GM21576 (cell line): ENCODE measurements around the gene PAGR1.
"Not testable (repeated sequence)": the region's sequence is repeated elsewhere in the genome, so short reads cannot be mapped to it uniquely, and the experiment has no call there.

Source experiments
- ATAC-seq: cut with Tn5 transposase; IDR thresholded peaks from one replicate; pipeline ENCODE4 v1.9.1; 2021; ENCODE audit warnings: mild to moderate bottlenecking, moderate library complexity; ENCODE audit not compliant: unreplicated experiment

PAGR1 gene

GRCh38 chr16:29791845-29792807 is 23.8 kb upstream of the PAGR1 start:
- no peak for ATAC-seq

- ATAC-seq = not testable (repeated sequence)
These were observed 22.8 kb upstream of the PAGR1 start for GRCh38 chr16:29793153-29793552.

DNA sequence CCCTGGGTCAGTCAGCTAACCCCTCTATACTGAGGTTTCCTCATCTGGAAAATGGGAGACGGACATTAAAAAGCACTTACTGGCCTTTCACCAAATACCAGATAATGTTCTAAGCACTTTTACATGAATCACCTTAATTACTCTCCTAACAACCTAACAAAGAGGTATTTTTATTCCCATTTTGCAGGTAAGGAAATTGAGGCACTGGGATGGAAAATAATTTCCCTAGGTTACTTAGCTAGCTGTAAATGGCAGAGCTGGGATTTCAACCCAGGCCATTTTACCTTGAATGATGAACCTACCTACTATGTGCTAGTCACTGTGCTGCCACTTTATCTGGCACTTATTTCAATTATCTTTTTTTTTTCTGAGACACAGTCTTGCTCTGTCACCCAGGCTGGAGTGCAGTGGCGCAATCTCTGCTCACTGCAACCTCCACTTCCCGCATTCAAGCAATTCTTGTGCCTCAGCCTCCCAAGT is 21.7 kb upstream of the PAGR1 start:
- ATAC-seq = no peak

DNA sequence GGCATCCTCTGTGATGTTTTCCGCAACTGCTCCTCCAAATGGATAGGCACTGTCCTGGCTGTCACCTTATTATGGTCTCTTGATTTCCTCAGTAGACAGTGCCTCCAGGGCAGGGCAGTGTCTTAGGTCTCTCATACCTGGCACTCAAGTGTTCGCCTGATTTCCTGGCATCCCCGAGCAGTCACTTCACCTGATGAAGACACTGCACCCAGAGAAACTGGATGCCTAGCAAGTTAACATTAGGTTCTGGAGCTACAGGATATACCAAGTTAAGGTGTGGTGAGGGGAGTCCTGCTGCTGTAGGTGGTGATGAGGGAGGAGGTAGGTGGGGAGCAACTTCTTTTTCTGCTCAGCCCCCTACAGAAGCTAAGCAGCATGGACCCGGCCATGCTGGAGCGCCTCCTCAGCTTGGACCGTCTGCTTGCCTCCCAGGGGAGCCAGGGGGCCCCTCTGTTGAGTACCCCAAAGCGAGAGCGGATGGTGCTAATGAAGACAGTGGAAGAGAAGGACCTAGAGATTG is 13.5 kb upstream of the PAGR1 start:
- ATAC-seq = no peak

DNA sequence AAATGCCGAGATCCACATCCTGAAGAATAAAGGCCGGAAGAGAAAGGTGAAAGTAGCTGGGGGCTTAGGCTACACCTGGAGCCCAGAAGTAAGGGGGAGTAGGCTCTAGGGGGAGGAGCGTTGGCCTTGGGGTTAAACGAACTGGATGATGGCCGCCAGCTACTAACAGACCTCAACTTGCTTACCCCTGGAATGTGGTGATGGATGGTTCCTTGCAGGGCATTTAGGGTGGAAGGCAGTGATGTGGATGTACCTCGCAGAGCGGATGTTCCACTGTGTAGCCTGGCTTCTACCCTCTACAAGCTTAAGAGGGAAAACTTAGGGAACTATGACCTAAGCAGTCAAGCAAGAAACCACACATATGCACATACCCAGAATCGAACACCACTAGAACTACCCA is 11.9 kb upstream of the PAGR1 start:
- no peak for ATAC-seq

DNA sequence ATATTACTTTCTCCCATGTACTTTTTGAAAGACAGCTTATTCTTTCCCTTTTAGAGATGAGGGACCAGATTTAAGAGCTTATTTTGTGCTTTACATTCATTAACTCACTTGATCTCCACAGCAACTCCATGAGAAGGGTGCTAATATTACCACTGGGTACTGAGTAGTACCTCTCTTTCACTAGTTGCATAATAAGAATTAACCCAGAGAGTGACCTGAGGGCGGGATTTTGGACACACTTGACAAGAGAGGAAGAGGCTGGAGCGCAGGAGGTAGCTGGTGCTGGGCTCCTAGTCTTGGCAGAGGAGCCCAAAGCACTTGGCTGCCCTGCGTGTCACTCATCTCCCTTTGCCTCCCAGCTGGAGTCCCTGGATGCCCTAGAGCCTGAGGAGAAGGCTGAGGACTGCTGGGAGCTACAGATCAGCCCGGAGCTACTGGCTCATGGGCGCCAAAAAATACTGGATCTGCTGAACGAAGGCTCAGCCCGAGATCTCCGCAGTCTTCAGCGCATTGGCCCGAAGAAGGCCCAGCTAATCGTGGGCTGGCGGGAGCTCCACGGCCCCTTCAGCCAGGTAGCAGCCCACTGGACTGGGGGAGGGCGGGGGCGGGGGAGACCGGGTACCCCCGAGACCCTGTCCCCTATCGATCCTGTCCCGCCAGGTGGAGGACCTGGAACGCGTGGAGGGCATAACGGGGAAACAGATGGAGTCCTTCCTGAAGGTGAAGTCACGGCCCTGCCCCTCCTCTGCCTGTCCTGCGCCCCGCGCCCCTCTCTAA is 11.3 kb upstream of the PAGR1 start:
- no peak for ATAC-seq

GRCh38 chr16:29805232-29806098 is 10.5 kb upstream of the PAGR1 start:
- peak; percentile 45 for ATAC-seq

DNA sequence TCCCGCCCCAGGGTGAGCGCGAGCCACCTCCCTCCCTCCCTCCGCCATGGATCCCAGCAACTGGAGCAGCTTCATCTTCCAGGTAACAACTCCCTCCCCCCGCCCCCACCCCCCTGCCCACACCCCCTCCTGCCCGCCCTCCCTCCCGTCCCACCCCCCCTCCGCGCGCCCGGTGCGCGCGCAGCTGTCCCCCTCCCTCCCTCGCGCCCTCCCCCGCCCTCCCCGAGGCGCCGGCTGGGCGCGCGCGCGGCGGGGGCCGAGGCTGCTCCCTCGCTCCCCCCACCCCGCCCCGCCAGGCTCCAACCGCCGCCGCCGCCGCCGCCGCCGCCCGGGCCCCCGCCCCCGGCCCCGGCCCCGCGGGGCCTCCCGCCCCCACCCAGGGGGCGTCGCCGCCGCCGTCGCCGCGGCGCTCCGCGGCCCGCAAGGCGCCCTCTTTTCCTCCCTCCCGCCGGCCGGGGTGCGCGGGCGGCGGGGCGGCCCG is 9.8 kb upstream of the PAGR1 start, which contains the start of gene MAZ:
MAZ (plus strand) TSS at position 431 of the 481 bp plus-strand sequence. CDS start 173 bp downstream, outside the sequence.
- no peak for ATAC-seq

DNA sequence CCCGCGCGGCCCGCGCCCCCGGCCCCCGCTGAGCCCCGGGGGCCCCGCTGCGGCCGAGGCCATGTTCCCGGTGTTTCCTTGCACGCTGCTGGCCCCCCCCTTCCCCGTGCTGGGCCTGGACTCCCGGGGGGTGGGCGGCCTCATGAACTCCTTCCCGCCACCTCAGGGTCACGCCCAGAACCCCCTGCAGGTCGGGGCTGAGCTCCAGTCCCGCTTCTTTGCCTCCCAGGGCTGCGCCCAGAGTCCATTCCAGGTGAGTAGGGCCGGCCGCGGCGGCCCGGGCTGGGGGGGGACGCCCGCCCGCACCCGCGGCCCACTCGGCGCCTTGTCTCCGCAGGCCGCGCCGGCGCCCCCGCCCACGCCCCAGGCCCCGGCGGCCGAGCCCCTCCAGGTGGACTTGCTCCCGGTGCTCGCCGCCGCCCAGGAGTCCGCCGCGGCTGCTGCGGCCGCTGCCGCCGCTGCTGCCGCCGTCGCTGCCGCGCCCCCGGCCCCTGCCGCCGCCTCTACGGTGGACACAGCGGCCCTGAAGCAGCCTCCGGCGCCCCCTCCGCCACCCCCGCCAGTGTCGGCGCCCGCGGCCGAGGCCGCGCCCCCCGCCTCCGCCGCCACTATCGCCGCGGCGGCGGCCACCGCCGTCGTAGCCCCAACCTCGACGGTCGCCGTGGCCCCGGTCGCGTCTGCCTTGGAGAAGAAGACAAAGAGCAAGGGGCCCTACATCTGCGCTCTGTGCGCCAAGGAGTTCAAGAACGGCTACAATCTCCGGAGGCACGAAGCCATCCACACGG is 9.1 kb upstream of the PAGR1 start:
- no peak for ATAC-seq

GRCh38 chr16:29807426-29808218 is 8.3 kb upstream of the PAGR1 start:
- no peak for ATAC-seq

GRCh38 chr16:29808219-29808900 is 7.6 kb upstream of the PAGR1 start:
- ATAC-seq = no peak

DNA sequence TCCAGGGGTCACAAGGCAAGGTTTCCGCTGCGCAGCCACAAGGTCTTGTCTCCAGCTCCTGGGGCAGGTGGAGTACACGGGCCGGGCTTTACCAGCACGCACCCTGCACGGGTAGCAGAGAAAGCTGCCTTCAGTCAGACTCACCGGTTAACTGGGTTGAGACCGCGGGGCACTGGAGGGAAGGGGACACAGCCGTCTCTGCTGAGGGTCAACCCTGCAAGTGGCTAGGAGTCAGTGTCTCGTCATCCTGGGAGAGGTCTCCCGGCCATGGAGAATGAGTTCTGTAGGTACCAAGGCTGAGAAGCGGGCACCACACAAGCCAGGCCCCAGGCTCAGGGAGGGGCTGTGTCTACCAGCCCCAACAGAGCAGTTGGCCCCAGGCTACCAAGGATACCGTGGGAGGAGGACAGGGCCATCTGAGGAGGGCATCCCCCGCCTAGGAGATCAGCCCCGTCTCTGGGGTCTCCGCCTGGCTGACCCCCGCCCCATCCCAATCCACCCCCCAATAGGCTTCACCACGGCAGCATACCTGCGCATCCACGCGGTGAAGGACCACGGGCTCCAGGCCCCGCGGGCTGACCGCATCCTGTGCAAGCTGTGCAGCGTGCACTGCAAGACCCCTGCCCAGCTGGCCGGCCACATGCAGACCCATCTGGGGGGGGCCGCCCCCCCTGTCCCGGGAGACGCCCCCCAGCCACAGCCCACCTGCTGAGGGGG is 6.8 kb upstream of the PAGR1 start:
- ATAC-seq = no peak

DNA sequence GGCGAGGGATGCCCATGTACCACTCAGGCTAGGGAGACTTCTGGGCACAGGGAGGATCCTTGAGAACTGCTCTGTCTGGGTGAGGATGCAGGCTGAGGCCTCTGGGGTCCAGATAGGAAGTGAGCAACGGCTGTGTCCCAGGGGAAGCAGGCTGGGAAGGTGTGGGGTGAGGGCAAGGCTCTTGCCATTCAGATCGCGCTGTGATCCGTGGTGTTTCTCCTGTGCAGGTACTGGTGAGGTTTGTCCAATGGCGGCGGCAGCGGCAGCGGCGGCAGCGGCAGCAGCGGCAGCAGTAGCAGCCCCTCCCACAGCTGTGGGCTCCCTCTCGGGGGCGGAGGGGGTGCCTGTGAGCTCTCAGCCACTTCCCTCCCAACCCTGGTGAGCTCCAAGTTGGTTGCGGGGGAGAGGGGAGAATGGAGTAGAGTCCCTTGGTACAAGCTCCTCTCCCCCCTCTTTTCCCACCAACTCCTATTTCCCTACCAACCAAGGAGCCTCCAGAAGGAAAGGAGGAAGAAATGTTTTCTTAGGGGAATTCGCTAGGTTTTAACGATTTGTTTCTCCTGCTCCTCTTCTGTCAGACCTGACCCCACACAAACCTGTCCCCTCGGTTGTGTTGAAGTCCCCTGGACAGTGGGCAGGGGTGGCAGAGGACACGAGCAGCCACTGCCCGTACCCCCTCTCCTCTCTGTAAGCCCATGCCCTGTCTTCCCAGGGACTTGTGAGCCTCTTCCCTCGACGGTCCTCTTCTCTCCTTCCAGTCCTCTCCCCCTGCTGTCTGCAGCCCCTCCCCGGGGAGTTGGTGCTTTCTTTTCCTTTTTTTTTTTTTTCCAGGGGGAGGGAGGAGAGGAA is 5.9 kb upstream of the PAGR1 start:
- no peak for ATAC-seq

GRCh38 chr16:29810699-29811169 is 5.2 kb upstream of the PAGR1 start:
- ATAC-seq = no peak

GRCh38 chr16:29811170-29811895 is 4.6 kb upstream of the PAGR1 start:
- peak; percentile 35 for ATAC-seq
